HL-60 (cell line): Measurements from ENCODE around the gene ST7.
A peak's percentile ranks its signal among the peaks of the same experiment; 100 is the strongest.

Source experiments
- DNase-seq, 2 experiments: peaks; one replicate each; pipeline ENCODE4 v3.0.0-alpha.2; 2010 to 2020; ENCODE audit warnings: low read depth in 1 of 2, low spot score in 1 of 2
- H3K27ac ChIP-seq: fragments of 250-450 bp; sonication (Bioruptor Pico); replicated peaks from 2 replicates; pipeline ENCODE4 v1.5.1; 2020; ENCODE audit warnings: mild to moderate bottlenecking, moderate library complexity
- H3K27me3 ChIP-seq: fragments of 250-450 bp; sonication (Bioruptor Pico); 2 replicates; pipeline ENCODE4 v1.5.1; 2021; ENCODE audit warnings: mild to moderate bottlenecking, moderate library complexity; ENCODE audit not compliant: insufficient read depth, poor library complexity, severe bottlenecking
- H3K4me3 ChIP-seq: replicated peaks from 2 replicates; pipeline ENCODE4 v1.5.1; 2011; ENCODE audit warnings: mild to moderate bottlenecking, control low read depth, low read length; ENCODE audit not compliant: insufficient read depth
- CTCF ChIP-seq: IDR thresholded peaks from one replicate; pipeline ENCODE4 v1.5.1; 2011; ENCODE audit warnings: low read length, control low read depth, inconsistent platforms; ENCODE audit not compliant: insufficient read depth
- GABPA ChIP-seq: IDR thresholded peaks from 2 replicates; pipeline ENCODE4 v1.6.1; 2012; ENCODE audit warnings: low read depth
- POLR2AphosphoS5 ChIP-seq: IDR thresholded peaks from 2 replicates; pipeline ENCODE4 v1.6.1; 2012; ENCODE audit warnings: low read depth
- REST ChIP-seq: IDR thresholded peaks from 2 replicates; pipeline ENCODE4 v1.6.1; 2012; ENCODE audit warnings: low read depth; ENCODE audit not compliant: insufficient replicate concordance
- SPI1 ChIP-seq: IDR thresholded peaks from 2 replicates; pipeline ENCODE4 v1.6.1; 2012; ENCODE audit warnings: low read depth, mild to moderate bottlenecking, borderline replicate concordance

The ST7 gene

GRCh38 chr7:117145333-117145732, 192.0 kb downstream of the ST7 start:
- Histone ChIP-seq H3K4me3 (no peak overlapping the region), H3K27ac (no peak overlapping the region), H3K27me3 (no peaks in the 10 kb centered on the region)
- no peak for DNase-seq
- no peak for TF ChIP-seq CTCF
- TF ChIP-seq POLR2AphosphoS5 = no peak
- TF ChIP-seq REST = no peak
- TF ChIP-seq SPI1 = no peak
- TF ChIP-seq GABPA = no peak

GRCh38 chr7:117146059-117146458, 192.8 kb downstream of the ST7 start:
- no peak overlapping the region for H3K4me3 ChIP-seq
- DNase-seq = no peak
- TF ChIP-seq REST = no peak
- TF ChIP-seq GABPA = no peak
- no peak for TF ChIP-seq POLR2AphosphoS5
- no peak for TF ChIP-seq SPI1
- TF ChIP-seq CTCF = no peak
- H3K27ac ChIP-seq = no peak overlapping the region
- H3K27me3 ChIP-seq = no peaks in the 10 kb centered on the region

GRCh38 chr7:117146511-117146910, 193.2 kb downstream of the ST7 start:
- no peak for DNase-seq
- Histone ChIP-seq H3K27me3 (no peaks in the 10 kb centered on the region), H3K4me3 (no peak overlapping the region), H3K27ac (no peak overlapping the region)
- peak; percentile 50; the same call in 1 of the 2 replicates for TF ChIP-seq SPI1
- no peak for TF ChIP-seq REST

GRCh38 chr7:117148971-117149370, 195.7 kb downstream of the ST7 start:
- no peak for DNase-seq
- no peaks in the 10 kb centered on the region for H3K27me3 ChIP-seq

More at GRCh38 chr7:117148971-117149370, 195.7 kb downstream of the ST7 start:
- Histone ChIP-seq H3K4me3 (no peak overlapping the region), H3K27ac (no peak overlapping the region)
- TF ChIP-seq POLR2AphosphoS5 (no peak), GABPA (no peak)
